HG03439 (cell line): ENCODE measurements around the gene MYCBPAP.

Experiments used
- ATAC-seq: cut with Tn5 transposase; IDR thresholded peaks from one replicate; pipeline ENCODE4 v1.9.1; 2021; ENCODE audit warnings: mild to moderate bottlenecking, moderate library complexity; ENCODE audit not compliant: unreplicated experiment

The MYCBPAP gene

GRCh38 chr17:50535407-50535806 is 27.2 kb downstream of the MYCBPAP start:
- no peak for ATAC-seq

- ATAC-seq: no peak
Measured at GRCh38 chr17:50536683-50537646, 28.7 kb downstream of the MYCBPAP start.

- no peak for ATAC-seq
Measured at GRCh38 chr17:50537721-50538548, 29.7 kb downstream of the MYCBPAP start.

- ATAC-seq: no peak
Measured at GRCh38 chr17:50538549-50539410, 30.5 kb downstream of the MYCBPAP start.

- no peak for ATAC-seq
Measured at GRCh38 chr17:50539762-50540559, 31.7 kb downstream of the MYCBPAP start.

GRCh38 chr17:50540560-50541401 is 32.5 kb downstream of the MYCBPAP start:
- ATAC-seq: no peak

GRCh38 chr17:50541402-50541715 is 33.1 kb downstream of the MYCBPAP start:
- ATAC-seq: no peak

GRCh38 chr17:50541716-50542688 is 33.8 kb downstream of the MYCBPAP start:
- ATAC-seq: peak; percentile 64

- ATAC-seq: no peak
Measured at GRCh38 chr17:50542795-50543774, 34.8 kb downstream of the MYCBPAP start.

- no peak for ATAC-seq
Measured at GRCh38 chr17:50544516-50544915, 36.3 kb downstream of the MYCBPAP start.

GRCh38 chr17:50545311-50545710 is 37.1 kb downstream of the MYCBPAP start:
- ATAC-seq: no peak

- no peak for ATAC-seq
Measured at GRCh38 chr17:50546701-50547034, 38.4 kb downstream of the MYCBPAP start.

GRCh38 chr17:50547035-50547735 is 38.9 kb downstream of the MYCBPAP start, which contains the start of gene SPATA20:
Gene SPATA20 (plus strand): TSS chr17:50547174. CDS start chr17:50547209, 35 bp downstream.
- peak; percentile 72 for ATAC-seq

GRCh38 chr17:50547736-50548083 is 39.5 kb downstream of the MYCBPAP start:
- ATAC-seq: no peak

- no peak for ATAC-seq
Measured at GRCh38 chr17:50548831-50549230, 40.6 kb downstream of the MYCBPAP start.

GRCh38 chr17:50549256-50549941 is 41.2 kb downstream of the MYCBPAP start:
- ATAC-seq: no peak
